Naive thymus-derived CD8-positive, alpha-beta T cell (primary cell): Measurements from ENCODE around the gene ASTN2. TPM values are rescaled to one million over a fixed set of nuclear protein-coding genes. Genes with fewer than 3 reads are reported as not detected.

ENCODE experiments used
- ATAC-seq, 2 donors: fragments of 150-1000 bp; cut with Tn5 transposase in 1 of 2; sonication (Bioruptor Pico), chemical (Tn5 transposase) in 1 of 2; 1 replicate in 1 of 2; 2 replicates in 1 of 2; pipeline ENCODE4 v1.10.0; 2021; ENCODE audit warnings: mild to moderate bottlenecking in 2 of 2, moderate library complexity in 2 of 2
- POLR2A ChIA-PET: fragments of 350-600 bp; sonication (Branson Sonifier 250); formaldehyde crosslinking; loops from one replicate; lab custom pipeline; 2021; ENCODE audit warnings: antibody characterized with exemption; lab: Charles Lee
- DNase-seq, 10 donors: peaks; one replicate each; pipeline versions ENCODE4 v3.0.0 to v3.0.0-alpha.2; 2020 to 2022
- H3K27ac Mint-ChIP-seq, 10 donors: one replicate each; pipeline ENCODE4 v1.8.0; 2020 to 2022; ENCODE audit warnings: mild to moderate bottlenecking in 10 of 10, mixed read lengths in 10 of 10, moderate library complexity in 4 of 10, inconsistent platforms in 1 of 10
- H3K27me3 Mint-ChIP-seq, 5 donors: one replicate each; pipeline ENCODE4 v1.8.0; 2021 to 2022; ENCODE audit warnings: mixed read lengths in 5 of 5
- H3K36me3 Mint-ChIP-seq, 3 donors: one replicate each; pipeline ENCODE4 v1.8.0; 2020 to 2022; ENCODE audit warnings: mixed read lengths in 3 of 3, mild to moderate bottlenecking in 2 of 3, inconsistent platforms in 1 of 3
- H3K4me1 Mint-ChIP-seq, 4 donors: one replicate each; pipeline ENCODE4 v1.8.0; 2021 to 2022; ENCODE audit warnings: mixed read lengths in 4 of 4
- H3K4me3 Mint-ChIP-seq, 10 donors: one replicate each; pipeline ENCODE4 v1.8.0; 2020 to 2022; ENCODE audit warnings: mild to moderate bottlenecking in 10 of 10, mixed read lengths in 10 of 10, moderate library complexity in 6 of 10, inconsistent platforms in 1 of 10
- H3K9me3 Mint-ChIP-seq, 9 donors: one replicate each; pipeline ENCODE4 v1.8.0; 2020 to 2022; ENCODE audit warnings: mixed read lengths in 9 of 9, mild to moderate bottlenecking in 3 of 9, inconsistent platforms in 1 of 9, moderate library complexity in 1 of 9
- polyA plus RNA-seq, 3 donors: library from polyadenylated mRNA; unstranded; fragments of 300-500 nt; fragmentation: Illumina TruSeq; gene quantifications; one replicate each; pipeline ENCODE4 v1.2.3, GENCODE V29; 2021
- total RNA-seq, 8 experiments: library from RNA in 2 of 8; stranded (reverse) in 2 of 8; gene quantifications; one replicate each; pipeline ENCODE4 v1.2.3 and lab custom pipeline; 2021 to 2026

The ASTN2 gene
- total and polyA plus RNA-seq, 5 experiments from 2014 or later: 1.2 to 3.8 (median 3.2) TPM

DNA sequence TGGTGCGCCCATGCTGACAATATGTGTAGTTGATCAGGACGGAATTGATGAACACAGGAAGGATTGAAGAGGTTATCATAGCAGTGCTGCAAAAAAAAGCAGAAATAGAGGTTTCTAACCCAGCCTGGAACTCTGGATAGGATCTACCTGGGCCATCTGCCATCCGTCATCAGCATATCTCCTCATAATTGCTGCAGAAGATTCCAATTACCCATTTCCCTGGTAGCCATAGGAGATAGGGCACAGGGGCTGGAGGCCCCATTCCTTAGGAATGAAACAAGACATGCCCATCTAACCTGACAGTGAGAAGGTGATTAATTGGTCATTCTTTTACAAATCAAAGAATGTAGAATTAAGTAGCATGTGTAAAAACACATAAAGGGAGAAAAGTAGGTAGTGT lies 788.1 kb downstream of the ASTN2 start:
- ATAC-seq: no peak
- POLR2A ChIA-PET: no interaction called here
- Mint-ChIP-seq H3K4me3 (no peak overlapping the region), H3K4me1 (peaks cover 0 to 2% (median 0%) of the 10 kb centered on the region in 4 donors), H3K27ac (no peak overlapping the region), H3K36me3 (peaks cover 5 to 11% (median 10%) of the 10 kb centered on the region in 3 donors), H3K9me3 (no peaks in the 10 kb centered on the region), H3K27me3 (no peaks in the 10 kb centered on the region)
- no peak for DNase-seq

DNA sequence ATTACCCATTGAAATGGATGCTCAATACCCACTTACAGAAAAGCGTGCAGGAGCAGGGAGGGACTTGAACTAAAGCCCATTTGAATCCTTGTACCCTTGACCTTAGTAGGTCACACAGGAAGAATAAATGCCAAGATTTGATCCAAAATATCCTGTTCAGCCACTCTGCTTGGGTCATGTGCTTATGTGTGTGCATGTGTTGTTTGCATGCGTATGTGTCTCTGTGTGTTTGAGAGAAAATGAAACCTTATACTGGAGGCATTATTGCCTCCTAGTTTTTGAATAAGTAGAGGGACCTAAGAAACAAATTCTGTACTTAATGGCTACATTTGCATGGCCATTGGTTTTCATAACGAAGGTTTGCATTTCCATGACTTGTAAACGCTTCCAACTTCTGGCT lies 791.1 kb downstream of the ASTN2 start:
- no peak overlapping the region for H3K27ac Mint-ChIP-seq
- no peaks in the 10 kb centered on the region for H3K27me3 Mint-ChIP-seq
- H3K4me1 Mint-ChIP-seq: no peaks in the 10 kb centered on the region
- POLR2A ChIA-PET: no interaction called here
- peaks cover 2 to 24% (median 5%) of the 10 kb centered on the region in 3 donors for H3K36me3 Mint-ChIP-seq
- no peak for ATAC-seq
- DNase-seq: no peak
- no peaks in the 10 kb centered on the region for H3K9me3 Mint-ChIP-seq
- H3K4me3 Mint-ChIP-seq: no peak overlapping the region

DNA sequence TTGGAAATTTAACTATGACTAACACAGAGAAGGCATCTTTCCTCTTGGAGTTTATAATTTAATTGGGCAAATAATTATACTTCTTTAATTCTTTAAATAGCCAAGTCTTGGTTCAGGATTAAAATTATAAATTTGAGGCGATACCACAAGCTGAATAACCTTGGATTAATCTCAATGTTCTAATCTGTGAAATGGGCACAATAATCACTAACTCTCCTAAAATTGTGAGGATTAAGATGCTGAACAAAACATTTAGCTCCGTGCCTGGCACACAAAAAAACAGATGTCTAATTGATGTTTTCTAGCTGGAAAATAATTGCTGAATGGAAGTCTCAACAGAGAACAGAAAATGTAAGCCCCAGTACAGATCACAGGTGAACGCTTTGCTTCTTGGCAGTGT lies 797.5 kb downstream of the ASTN2 start:
- POLR2A ChIA-PET: no interaction called here
- Mint-ChIP-seq H3K27ac (no peak overlapping the region), H3K27me3 (no peaks in the 10 kb centered on the region), H3K36me3 (peaks cover 21 to 56% (median 38%) of the 10 kb centered on the region in 3 donors), H3K4me3 (no peak overlapping the region), H3K4me1 (peaks cover 0 to 2% (median 0%) of the 10 kb centered on the region in 4 donors), H3K9me3 (peaks cover 0 to 23% (median 8%) of the 10 kb centered on the region in 9 donors)
- ATAC-seq: no peak
- DNase-seq: no peak

DNA sequence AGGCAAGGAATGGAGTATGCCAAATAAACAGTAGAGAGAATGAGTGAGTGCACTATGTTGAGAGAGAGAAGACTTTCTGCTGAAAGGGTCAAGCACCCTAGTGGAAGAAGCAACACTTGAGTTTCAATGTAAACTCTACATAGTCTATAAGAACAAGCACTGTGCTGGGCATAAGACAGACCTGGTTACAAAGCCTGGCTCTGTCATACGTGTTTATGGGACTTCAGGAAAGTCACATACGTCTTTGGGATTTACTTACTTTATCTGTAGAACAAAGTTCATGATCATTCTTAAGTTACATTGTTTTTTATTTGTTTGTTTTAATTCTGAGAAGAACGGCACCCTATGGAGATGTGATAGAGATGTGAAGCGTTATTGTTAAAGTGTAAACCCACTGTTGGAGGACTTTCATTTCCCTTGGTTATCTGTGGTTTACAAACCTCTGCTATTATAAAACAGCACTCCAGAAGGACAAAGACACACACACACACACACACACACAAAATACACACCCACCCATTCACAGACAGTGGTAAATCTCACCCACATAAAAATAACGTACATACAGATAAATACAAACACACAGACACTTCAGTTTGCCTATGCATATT lies 798.4 kb downstream of the ASTN2 start:
- H3K9me3 Mint-ChIP-seq: peaks cover 0 to 28% (median 10%) of the 10 kb centered on the region in 9 donors
- H3K27me3 Mint-ChIP-seq: no peaks in the 10 kb centered on the region
- H3K27ac Mint-ChIP-seq: no peak overlapping the region
- H3K36me3 Mint-ChIP-seq: peaks cover 26 to 59% (median 41%) of the 10 kb centered on the region in 3 donors
- DNase-seq: no peak
- H3K4me1 Mint-ChIP-seq: peaks cover 0 to 2% (median 0%) of the 10 kb centered on the region in 4 donors
- no peak overlapping the region for H3K4me3 Mint-ChIP-seq
- POLR2A ChIA-PET: no interaction called here
- ATAC-seq: no peak

GRCh38 chr9:116608064-116608463 lies 806.8 kb downstream of the ASTN2 start:
- H3K36me3 Mint-ChIP-seq: peaks cover 12 to 65% (median 42%) of the 10 kb centered on the region in 3 donors
- no peaks in the 10 kb centered on the region for H3K27me3 Mint-ChIP-seq
- no peak overlapping the region for H3K4me3 Mint-ChIP-seq
- peaks cover 0 to 13% (median 6%) of the 10 kb centered on the region in 9 donors for H3K9me3 Mint-ChIP-seq
- no peak overlapping the region for H3K27ac Mint-ChIP-seq
- POLR2A ChIA-PET: no interaction called here
- ATAC-seq: no peak
- H3K4me1 Mint-ChIP-seq: peaks cover 0 to 4% (median 0%) of the 10 kb centered on the region in 4 donors
- DNase-seq: no peak

GRCh38 chr9:116605904-116606341 lies 808.9 kb downstream of the ASTN2 start:
- Mint-ChIP-seq H3K27me3 (no peaks in the 10 kb centered on the region), H3K36me3 (peaks cover 0 to 52% (median 32%) of the 10 kb centered on the region in 3 donors), H3K9me3 (peaks cover 0 to 3% (median 0%) of the 10 kb centered on the region in 9 donors), H3K4me1 (peaks cover 0 to 3% (median 0%) of the 10 kb centered on the region in 4 donors), H3K4me3 (no peak overlapping the region), H3K27ac (no peak overlapping the region)
- no peak for DNase-seq
- no peak for ATAC-seq
- POLR2A ChIA-PET: no interaction called here

DNA sequence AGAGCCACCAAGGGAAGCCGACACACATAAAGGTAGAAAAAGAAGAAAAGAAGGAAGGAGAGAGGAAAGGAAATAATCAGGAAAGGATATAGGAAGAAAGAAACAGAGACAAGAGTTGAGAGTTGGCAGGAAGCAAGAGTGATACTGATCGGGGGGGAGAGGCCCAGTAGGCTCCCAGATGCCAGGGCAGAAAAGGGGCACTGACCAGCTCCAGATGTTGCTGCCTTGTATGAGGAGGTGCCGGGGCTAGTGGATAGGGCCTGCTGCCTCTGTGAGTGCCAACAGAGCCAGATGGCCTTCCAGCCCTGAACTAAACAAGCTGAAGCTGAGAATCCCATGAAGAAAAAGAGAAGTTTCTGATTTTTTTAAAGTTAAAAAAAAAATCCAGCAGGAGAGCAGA lies 809.8 kb downstream of the ASTN2 start:
- H3K9me3 Mint-ChIP-seq: peaks cover 0 to 3% (median 0%) of the 10 kb centered on the region in 9 donors
- no peak for ATAC-seq
- no peak overlapping the region for H3K4me3 Mint-ChIP-seq
- H3K27ac Mint-ChIP-seq: no peak overlapping the region
- DNase-seq: no peak
- H3K27me3 Mint-ChIP-seq: no peaks in the 10 kb centered on the region
- H3K36me3 Mint-ChIP-seq: peaks cover 0 to 48% (median 32%) of the 10 kb centered on the region in 3 donors
- H3K4me1 Mint-ChIP-seq: peaks cover 0 to 3% (median 0%) of the 10 kb centered on the region in 4 donors
- POLR2A ChIA-PET: no interaction called here

- Mint-ChIP-seq H3K4me3 (no peak overlapping the region), H3K4me1 (peaks cover 0 to 3% (median 0%) of the 10 kb centered on the region in 4 donors), H3K36me3 (peaks cover 0 to 46% (median 32%) of the 10 kb centered on the region in 3 donors), H3K27me3 (no peaks in the 10 kb centered on the region), H3K9me3 (peaks cover 0 to 3% (median 0%) of the 10 kb centered on the region in 9 donors), H3K27ac (no peak overlapping the region)
- ATAC-seq: no peak
- no peak for DNase-seq
- POLR2A ChIA-PET: no interaction called here
Measured at GRCh38 chr9:116604251-116604650, 810.6 kb downstream of the ASTN2 start.

DNA sequence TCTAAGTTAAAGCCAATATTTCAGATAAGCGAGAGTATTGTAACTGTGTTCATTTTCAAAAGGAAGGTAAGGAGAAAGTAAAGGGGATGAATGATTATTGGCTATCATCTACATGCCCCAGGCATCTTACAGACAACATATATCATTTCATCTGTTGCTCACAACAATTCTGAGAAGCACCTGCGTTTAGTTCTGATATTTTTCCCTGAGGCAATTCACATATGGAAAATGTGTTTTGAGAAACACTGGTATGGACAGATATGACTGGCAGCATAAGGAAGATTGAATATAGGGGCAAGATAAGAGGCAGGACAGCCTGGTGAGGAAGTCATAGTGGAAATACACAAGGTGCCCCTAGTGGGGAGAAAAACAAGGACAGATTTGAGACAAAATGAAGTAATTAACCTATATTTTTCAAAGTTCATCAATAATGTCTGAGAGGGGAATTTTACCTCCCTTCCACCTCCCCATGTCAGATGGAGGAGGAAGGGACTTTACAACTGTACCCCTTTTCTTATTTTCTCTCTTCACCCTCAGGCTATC lies 815.4 kb downstream of the ASTN2 start:
- no peak for DNase-seq
- Mint-ChIP-seq H3K27me3 (no peaks in the 10 kb centered on the region), H3K27ac (no peak overlapping the region), H3K36me3 (peaks cover 0 to 23% (median 2%) of the 10 kb centered on the region in 3 donors), H3K4me3 (no peak overlapping the region), H3K4me1 (no peaks in the 10 kb centered on the region), H3K9me3 (no peaks in the 10 kb centered on the region)
- no peak for ATAC-seq
- POLR2A ChIA-PET: no interaction called here

DNA sequence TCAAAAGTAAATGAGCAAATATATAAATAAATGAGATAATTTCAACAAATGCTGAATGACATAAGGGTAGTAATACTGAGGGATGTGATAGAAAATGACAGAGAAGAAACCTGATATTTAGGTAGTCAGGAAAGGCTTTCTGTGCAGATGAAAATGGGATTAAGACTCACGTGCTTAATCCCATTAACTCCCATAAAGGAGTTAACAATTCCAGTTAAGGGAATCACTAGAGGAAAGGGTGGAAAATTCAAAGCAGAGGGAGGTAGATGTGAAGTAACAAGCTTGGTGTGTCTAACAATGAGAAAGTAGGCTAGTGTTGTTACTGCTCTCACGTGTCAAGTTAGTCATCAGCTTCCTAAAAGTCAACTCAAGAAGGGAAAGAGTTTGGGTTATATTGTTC lies 818.2 kb downstream of the ASTN2 start:
- DNase-seq (no peak), ATAC-seq (no peak)
- Mint-ChIP-seq H3K4me3 (no peak overlapping the region), H3K36me3 (peaks cover 0 to 30% (median 4%) of the 10 kb centered on the region in 3 donors), H3K27me3 (no peaks in the 10 kb centered on the region), H3K27ac (no peak overlapping the region), H3K9me3 (peaks cover 0 to 3% (median 0%) of the 10 kb centered on the region in 9 donors), H3K4me1 (no peaks in the 10 kb centered on the region)
- POLR2A ChIA-PET: no interaction called here

- Mint-ChIP-seq H3K4me1 (no peaks in the 10 kb centered on the region), H3K27me3 (no peaks in the 10 kb centered on the region), H3K9me3 (peaks cover 0 to 4% (median 1%) of the 10 kb centered on the region in 9 donors), H3K27ac (no peak overlapping the region), H3K4me3 (no peak overlapping the region), H3K36me3 (peaks cover 0 to 34% (median 4%) of the 10 kb centered on the region in 3 donors)
- DNase-seq (no peak), ATAC-seq (no peak)
- POLR2A ChIA-PET: no interaction called here
Measured at GRCh38 chr9:116594547-116594946, 820.3 kb downstream of the ASTN2 start.

GRCh38 chr9:116592970-116593369 lies 821.9 kb downstream of the ASTN2 start:
- POLR2A ChIA-PET: no interaction called here
- no peaks in the 10 kb centered on the region for H3K27me3 Mint-ChIP-seq
- ATAC-seq (no peak), DNase-seq (no peak)
- H3K36me3 Mint-ChIP-seq: peaks cover 4 to 40% (median 8%) of the 10 kb centered on the region in 3 donors
- no peaks in the 10 kb centered on the region for H3K4me1 Mint-ChIP-seq
- H3K27ac Mint-ChIP-seq: no peak overlapping the region
- H3K9me3 Mint-ChIP-seq: peaks cover 0 to 15% (median 11%) of the 10 kb centered on the region in 9 donors
- no peak overlapping the region for H3K4me3 Mint-ChIP-seq
